Endometrial microvascular endothelial cells (primary cell): ENCODE measurements around the gene ZNF766. TPM values are rescaled to one million over a fixed set of nuclear protein-coding genes. Genes with fewer than 3 reads are reported as not detected.

ENCODE experiments used
- in situ Hi-C: cut with HindIII; loops from 2 replicates; pipeline ENCODE4 v1.10.0; 2017; ENCODE audit warnings: low sequenced_read_pairs, low pct_unique_long_range_greater_than_20kb; ENCODE audit errors: inconsistent ontology term
- total RNA-seq: library from RNA; depleted of rRNA; stranded (reverse); fragments of >200 nt; gene quantifications from one replicate; pipeline ENCODE4 v1.2.3, GENCODE V29; 2015; ENCODE audit errors: inconsistent ontology term

ZNF766 gene
- total RNA-seq, 1 donor from 2014 or later: 3.9 TPM

- in situ Hi-C loops: no loop called here
These were observed 75.8 kb downstream of the ZNF766 start for GRCh38 chr19:52345162-52345561.

Other genes with a start within 250 kb of the ZNF766 start
- 7.5 TPM for gene ZNF614, start 241.2 kb upstream of the ZNF766 start, total RNA-seq
- gene ZNF432, start 220.7 kb upstream of the ZNF766 start, total RNA-seq: 1.6 TPM
- gene ZNF841, start 173.8 kb upstream of the ZNF766 start, total RNA-seq: 5.9 TPM
- 4.2 TPM for gene ZNF616, start 129.6 kb upstream of the ZNF766 start, total RNA-seq
- gene ZNF836, start 98.0 kb upstream of the ZNF766 start, total RNA-seq: 2.2 TPM
- gene PPP2R1A, start 79.5 kb upstream of the ZNF766 start, total RNA-seq: 327 TPM
- 3.4 TPM for gene ZNF480, start 27.6 kb downstream of the ZNF766 start, total RNA-seq
- gene ZNF610, start 66.7 kb downstream of the ZNF766 start, total RNA-seq: 0.93 TPM
- gene ZNF880, start 100.3 kb downstream of the ZNF766 start, total RNA-seq: 8.5 TPM
- gene ZNF528, start 128.3 kb downstream of the ZNF766 start, total RNA-seq: 11.1 TPM
- gene ZNF534, start 159.6 kb downstream of the ZNF766 start, total RNA-seq: not detected
- gene ZNF578, start 184.0 kb downstream of the ZNF766 start, total RNA-seq: 4.5 TPM